Measurements from ENCODE around the gene HLCS.

- TF ChIP-seq SUPT20H (IDR thresholded peaks at IDR 0.05; ENCODE audit: borderline replicate concordance, control insufficient read depth, low read depth, low read length) (no peak), SIX5 (IDR thresholded peaks at IDR 0.05; ENCODE audit: low read depth, low read length, severe bottlenecking) (no peak), MXI1 (IDR thresholded peaks at IDR 0.05; ENCODE audit: low read depth, low read length) (no peak), ZNF274 (IDR thresholded peaks at IDR 0.05; ENCODE audit: insufficient read depth, insufficient read length) (no peak), CBFB (IDR thresholded peaks at IDR 0.05; ENCODE audit: low read depth) (no peak), SUZ12 (IDR thresholded peaks at IDR 0.05; ENCODE audit: unreplicated experiment) (no peak), RAD21 (IDR thresholded peaks at IDR 0.05; ENCODE audit: insufficient read depth, low read depth, low read length) (no peak), REST (IDR thresholded peaks at IDR 0.05; ENCODE audit: low read depth, low read length) (no peak)
These were observed 85.2 kb downstream of the HLCS start for GRCh38 chr21:36881228-36881627.

All from GM12878 (cell line).